ENCODE measurements around the gene GALNT10.

GALNT10 gene

GRCh38 chr5:154179846-154180710 is 10.5 kb upstream of the GALNT10 start:
- peak; percentile 38 for DNase-seq

- no peak for DNase-seq
Measured at GRCh38 chr5:154181161-154181560, 9.4 kb upstream of the GALNT10 start.

DNA sequence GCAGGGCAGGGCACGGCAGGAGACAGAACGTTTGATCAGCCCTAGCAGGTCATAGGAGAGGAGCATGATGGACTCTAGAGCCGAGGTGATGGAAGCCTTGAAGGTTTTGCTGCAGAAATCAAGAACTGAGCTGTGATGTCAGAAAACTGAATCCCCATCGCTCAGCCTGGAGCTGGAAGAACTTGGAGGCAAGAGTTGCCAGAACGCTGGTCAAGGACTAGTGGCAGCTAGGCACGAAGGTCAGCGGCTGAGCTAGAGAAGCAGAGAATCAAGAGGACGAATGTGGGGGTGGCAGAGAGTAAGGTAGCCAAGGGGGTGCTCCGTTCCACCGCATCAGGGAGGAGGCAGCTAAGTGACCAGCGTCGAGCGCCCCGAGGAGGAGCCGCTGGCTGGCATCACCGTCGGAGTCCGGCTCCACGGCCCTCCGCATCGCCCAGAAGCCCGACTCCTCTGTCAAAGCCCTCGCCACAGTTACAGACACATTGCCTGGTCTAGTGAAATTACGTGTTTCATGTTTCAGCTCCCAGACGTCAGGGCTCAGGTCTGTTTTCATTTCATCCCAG is 1.2 kb upstream of the GALNT10 start:
- no peak for DNase-seq

DNA sequence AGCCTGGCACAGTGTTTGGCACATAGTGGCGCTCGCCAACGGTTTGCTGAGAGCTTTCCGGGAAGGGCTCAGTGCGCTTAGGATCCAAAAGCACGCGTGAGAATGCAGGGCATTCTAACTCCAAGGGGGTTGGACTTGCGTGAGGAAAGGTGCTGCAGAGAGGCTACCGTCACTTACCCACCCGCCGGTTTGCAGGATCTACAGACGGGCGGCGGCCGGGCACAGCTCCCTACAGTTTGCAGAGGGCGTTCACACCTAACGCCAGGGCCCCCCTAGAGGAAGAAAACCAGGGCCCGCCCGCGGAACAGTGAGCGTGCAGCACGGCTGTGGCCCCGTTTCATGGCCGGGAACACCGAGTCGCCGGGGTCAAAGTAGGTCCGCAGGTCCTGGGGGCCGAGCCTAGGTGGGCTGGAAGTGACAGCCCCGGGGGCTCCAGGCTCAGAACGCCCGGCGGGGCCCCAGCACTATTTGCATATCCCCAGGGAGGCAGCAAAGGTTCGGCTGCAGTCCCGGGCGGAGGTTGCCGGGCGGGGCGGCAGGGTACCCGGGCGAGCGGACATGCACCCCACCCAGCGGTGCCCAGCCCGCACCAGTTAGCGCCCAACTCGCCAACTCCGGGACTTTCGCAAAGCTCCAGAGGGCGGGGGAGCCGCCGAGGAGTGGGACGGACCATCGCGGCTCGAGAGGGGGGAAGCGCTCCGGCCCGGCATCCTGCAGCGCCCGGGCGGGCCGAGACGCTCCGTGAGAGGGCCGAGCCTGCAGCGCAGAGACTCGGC is 526 bp upstream of the GALNT10 start:
- DNase-seq: peak; percentile 79

GRCh38 chr5:154191467-154192261 is 1.1 kb downstream of the GALNT10 start:
- DNase-seq: peak; percentile 32

DNA sequence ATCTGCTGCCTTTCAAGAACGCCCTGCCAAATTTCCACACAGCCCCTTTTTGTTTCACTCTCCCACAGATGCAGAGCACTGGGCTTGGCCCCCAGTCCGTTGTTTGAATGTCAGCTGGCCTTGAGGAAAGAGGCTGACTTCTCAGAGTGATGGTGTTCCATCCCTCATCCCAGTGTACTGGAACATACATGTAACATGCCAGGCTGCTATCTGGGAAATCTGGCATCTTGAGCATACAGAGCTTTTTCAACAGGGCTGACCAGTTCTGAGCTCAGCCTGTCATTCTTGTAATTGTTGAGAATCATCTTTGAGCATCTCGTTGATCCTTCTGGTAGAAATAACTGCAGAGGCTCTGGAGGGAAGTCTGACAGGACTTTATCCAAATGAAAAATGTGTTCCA is 2.8 kb downstream of the GALNT10 start:
- no peak for DNase-seq

- no peak for DNase-seq
Measured at GRCh38 chr5:154193701-154194121, 3.2 kb downstream of the GALNT10 start.

DNA sequence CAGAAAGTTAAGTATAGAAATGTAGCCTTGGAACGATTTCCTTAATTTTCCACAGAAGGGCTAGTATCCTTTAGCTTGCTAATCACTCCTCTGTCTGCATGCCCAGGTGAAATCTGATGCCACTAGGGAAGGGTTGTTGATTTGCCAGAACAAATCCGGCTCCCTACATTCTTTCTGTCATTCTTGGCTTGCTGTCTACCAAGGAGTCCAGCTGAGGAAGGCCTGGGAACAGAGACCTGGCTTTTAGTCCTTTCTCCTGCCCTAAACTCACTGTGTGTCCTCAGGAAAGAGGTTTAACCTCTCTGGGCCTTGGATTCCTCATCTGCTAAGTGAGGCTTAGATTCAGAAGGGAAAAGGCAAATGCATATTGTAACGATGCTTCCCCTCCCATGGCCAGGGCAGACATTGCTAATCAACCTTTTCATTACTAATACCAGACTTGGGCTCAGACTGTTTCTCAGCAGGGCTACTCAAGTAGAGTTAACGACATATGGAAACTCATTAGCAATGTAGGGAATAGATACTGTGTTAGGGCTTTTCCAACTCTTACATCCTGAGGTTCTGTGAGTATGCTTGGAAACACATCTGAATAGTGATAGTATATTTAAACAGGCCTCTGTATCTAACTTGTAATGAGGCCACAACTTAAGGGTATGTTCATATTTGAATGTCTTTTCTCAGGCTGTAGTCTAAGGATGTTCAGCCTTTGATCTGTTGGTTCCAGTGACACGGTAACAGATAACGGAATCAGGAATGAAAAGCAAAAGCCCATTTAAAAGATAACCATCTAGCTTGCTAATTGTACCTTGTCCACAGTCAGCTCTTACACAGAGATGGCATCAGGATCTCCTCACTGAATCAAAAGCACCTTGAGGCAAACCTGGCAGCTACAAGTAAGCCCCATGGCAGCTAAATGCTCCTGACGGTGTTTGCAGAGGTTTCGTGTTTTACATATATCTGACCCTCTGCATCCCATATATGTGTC is 4.1 kb downstream of the GALNT10 start:
- DNase-seq: no peak

- DNase-seq: no peak
Measured at GRCh38 chr5:154196281-154196680, 5.7 kb downstream of the GALNT10 start.

DNA sequence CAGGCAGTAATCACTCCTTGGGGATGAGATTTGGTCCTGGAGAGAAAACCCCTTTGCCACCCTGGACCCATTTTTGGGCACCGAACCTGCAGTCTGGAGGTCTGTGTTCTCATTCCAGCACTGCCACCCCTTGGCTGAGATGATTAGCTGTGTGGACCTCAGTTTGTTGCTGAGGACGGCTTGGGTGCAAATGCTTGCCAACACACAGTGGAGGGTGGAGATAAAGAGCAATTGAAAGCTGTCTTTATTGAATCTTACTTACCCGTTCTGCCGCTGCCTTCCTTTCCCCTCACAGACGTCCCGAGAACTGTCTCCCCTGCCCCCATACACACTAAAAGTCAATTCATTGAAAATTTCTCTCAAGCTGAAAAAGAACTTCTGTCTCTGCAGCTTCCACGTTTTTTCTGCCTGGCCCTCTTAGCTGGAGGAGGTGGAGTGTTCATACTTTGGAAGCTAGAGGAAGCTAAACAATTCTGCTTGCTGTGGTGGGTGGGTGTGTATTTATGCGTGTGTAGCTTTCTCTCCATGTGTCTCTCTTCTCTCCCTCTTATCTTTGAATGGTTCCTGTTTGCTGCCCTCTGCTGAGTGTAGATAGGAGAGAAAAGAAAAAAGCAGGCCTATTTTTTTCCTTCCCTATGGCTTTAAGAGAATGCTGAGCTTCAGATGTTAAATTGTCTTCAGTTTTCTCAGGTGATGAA is 6.6 kb downstream of the GALNT10 start:
- DNase-seq: no peak

GRCh38 chr5:154197801-154198491 is 7.4 kb downstream of the GALNT10 start:
- peak; percentile 81 for DNase-seq

DNA sequence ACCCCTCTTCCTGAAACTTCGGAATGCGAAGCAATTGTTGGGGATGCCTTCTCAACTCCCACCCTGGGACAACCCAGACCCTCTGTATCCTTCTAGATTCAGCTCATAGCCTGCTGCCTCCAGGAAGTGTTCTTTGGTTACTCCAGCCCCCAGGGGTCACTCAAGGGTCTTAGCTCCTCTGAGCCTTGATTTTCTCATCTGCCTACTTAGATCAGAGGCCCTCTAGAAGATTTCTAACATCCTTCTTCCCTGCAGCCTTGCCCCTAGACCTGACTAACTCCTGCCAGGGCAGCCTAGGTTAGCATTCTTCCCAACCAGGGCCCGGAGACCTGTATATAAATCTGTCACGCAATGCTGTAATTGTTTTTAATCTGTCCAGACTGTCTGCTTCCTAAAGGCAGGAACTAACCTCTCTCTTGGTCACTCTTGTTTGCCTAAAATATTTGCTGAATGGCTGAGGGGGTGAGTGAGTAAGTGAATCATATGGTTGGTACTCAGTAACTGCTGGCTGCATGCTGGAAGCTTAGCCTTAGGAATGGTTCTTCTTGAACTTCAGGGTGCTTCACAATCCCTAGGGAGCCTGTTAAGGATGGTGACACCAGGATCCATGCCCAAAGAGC is 8.2 kb downstream of the GALNT10 start:
- DNase-seq: no peak

GRCh38 chr5:154199263-154199662 is 8.7 kb downstream of the GALNT10 start:
- no peak for DNase-seq

- DNase-seq: no peak
Measured at GRCh38 chr5:154199671-154200220, 9.2 kb downstream of the GALNT10 start.

- DNase-seq: no peak
Measured at GRCh38 chr5:154200221-154200620, 9.7 kb downstream of the GALNT10 start.

GRCh38 chr5:154201108-154201769 is 10.7 kb downstream of the GALNT10 start:
- no peak for DNase-seq

- DNase-seq: peak; percentile 73
Measured at GRCh38 chr5:154202379-154203260, 12.1 kb downstream of the GALNT10 start.
